H9 (cell line): ENCODE data around the gene FBLN2. TPM values are rescaled to one million over a fixed set of nuclear protein-coding genes. Genes with fewer than 3 reads are reported as not detected.

Experiments
- DNase-seq: peaks from one replicate; pipeline ENCODE4 v3.0.0-alpha.2; 2017
- H2AFZ ChIP-seq: one replicate; pipeline ENCODE4 v1.6.1; 2013; ENCODE audit warnings: mild to moderate bottlenecking, low read length, control low read depth, moderate library complexity
- H2AK5ac ChIP-seq: 2 replicates; pipeline ENCODE4 v1.6.1; 2013; ENCODE audit warnings: low read length, control low read depth, mixed read lengths; ENCODE audit not compliant: insufficient read length
- H2BK120ac ChIP-seq: one replicate; pipeline ENCODE4 v1.6.1; 2013; ENCODE audit warnings: low read depth, mild to moderate bottlenecking, low read length, control low read depth, inconsistent platforms; ENCODE audit not compliant: poor library complexity, severe bottlenecking
- H2BK12ac ChIP-seq: 2 replicates; pipeline ENCODE4 v1.6.1; 2013; ENCODE audit warnings: low read length, control low read depth, mixed read lengths, low read depth; ENCODE audit not compliant: insufficient read length
- H2BK15ac ChIP-seq: 2 replicates; pipeline ENCODE4 v1.6.1; 2013; ENCODE audit warnings: low read depth, low read length, control low read depth
- H2BK20ac ChIP-seq: one replicate; pipeline ENCODE4 v1.6.1; 2013; ENCODE audit warnings: low read depth, mild to moderate bottlenecking, low read length, control low read depth, inconsistent platforms; ENCODE audit not compliant: poor library complexity, severe bottlenecking
- H2BK5ac ChIP-seq: 2 replicates; pipeline ENCODE4 v1.6.1; 2013; ENCODE audit warnings: low read length, control low read depth, mixed read lengths; ENCODE audit not compliant: insufficient read length
- H3K14ac ChIP-seq: 2 replicates; pipeline ENCODE4 v1.6.1; 2013; ENCODE audit warnings: low read length, control low read depth; ENCODE audit not compliant: insufficient read depth
- H3K18ac ChIP-seq: 2 replicates; pipeline ENCODE4 v1.6.1; 2013; ENCODE audit warnings: low read depth, mild to moderate bottlenecking, mixed read lengths, low read length, control low read depth; ENCODE audit not compliant: insufficient read length
- H3K23ac ChIP-seq: 2 replicates; pipeline ENCODE4 v1.6.1; 2013; ENCODE audit warnings: low read length, control low read depth, mixed read lengths, low read depth; ENCODE audit not compliant: insufficient read length
- H3K23me2 ChIP-seq: 2 replicates; pipeline ENCODE4 v1.6.1; 2013; ENCODE audit warnings: low read depth, mild to moderate bottlenecking, mixed read lengths, low read length, control low read depth; ENCODE audit not compliant: insufficient read length, poor library complexity, severe bottlenecking
- H3K27ac ChIP-seq: 2 replicates; pipeline ENCODE4 v1.5.1; 2013; ENCODE audit warnings: low read length, control low read depth, mixed read lengths, low read depth; ENCODE audit not compliant: insufficient read length
- H3K27me3 ChIP-seq: 2 replicates; pipeline ENCODE4 v1.6.1; 2013; ENCODE audit warnings: low read length, control low read depth, inconsistent platforms; ENCODE audit not compliant: insufficient read depth
- H3K4ac ChIP-seq: 2 replicates; pipeline ENCODE4 v1.6.1; 2013; ENCODE audit warnings: low read depth, mild to moderate bottlenecking, control low read depth, inconsistent platforms, low read length, moderate library complexity
- H3K4me1 ChIP-seq: 2 replicates; pipeline ENCODE4 v1.6.1; 2013; ENCODE audit warnings: low read length, control low read depth, inconsistent platforms; ENCODE audit not compliant: insufficient read depth
- H3K4me2 ChIP-seq: 2 replicates; pipeline ENCODE4 v1.6.1; 2013; ENCODE audit warnings: low read length, control low read depth, mixed read lengths; ENCODE audit not compliant: insufficient read length, insufficient read depth
- H3K56ac ChIP-seq: 2 replicates; pipeline ENCODE4 v1.6.1; 2013; ENCODE audit warnings: low read depth, mild to moderate bottlenecking, mixed read lengths, low read length, control low read depth; ENCODE audit not compliant: insufficient read length
- H3K79me1 ChIP-seq: 2 replicates; pipeline ENCODE4 v1.6.1; 2013; ENCODE audit warnings: low read depth, mild to moderate bottlenecking, moderate library complexity, low read length, control low read depth, inconsistent platforms; ENCODE audit not compliant: insufficient read depth, poor library complexity, severe bottlenecking
- H3K79me2 ChIP-seq: 2 replicates; pipeline ENCODE4 v1.6.1; 2013; ENCODE audit warnings: low read length, control low read depth, inconsistent platforms; ENCODE audit not compliant: insufficient read depth
- H3K9ac ChIP-seq: 2 replicates; pipeline ENCODE4 v1.6.1; 2013; ENCODE audit warnings: low read length, control low read depth, mixed read lengths; ENCODE audit not compliant: insufficient read length; ENCODE audit errors: extremely low read depth
- H3K9me3 ChIP-seq: one replicate; pipeline ENCODE4 v1.6.1; 2013; ENCODE audit warnings: low read depth, low read length, inconsistent platforms; ENCODE audit not compliant: control insufficient read depth
- H3T11ph ChIP-seq: one replicate; pipeline ENCODE4 v1.6.1; 2013; ENCODE audit warnings: mild to moderate bottlenecking, low read length, control low read depth, inconsistent platforms
- H4K20me1 ChIP-seq: one replicate; pipeline ENCODE4 v1.6.1; 2013; ENCODE audit not compliant: control insufficient read depth, insufficient read length, insufficient read depth
- H4K5ac ChIP-seq: 2 replicates; pipeline ENCODE4 v1.6.1; 2013; ENCODE audit warnings: low read depth, mild to moderate bottlenecking, mixed read lengths, low read length, control low read depth; ENCODE audit not compliant: insufficient read length
- H4K8ac ChIP-seq: replicated peaks from 2 replicates; pipeline ENCODE4 v1.6.1; 2013; ENCODE audit warnings: low read length, control low read depth, mixed read lengths, low read depth; ENCODE audit not compliant: insufficient read length
- H4K91ac ChIP-seq: 2 replicates; pipeline ENCODE4 v1.6.1; 2013; ENCODE audit warnings: low read depth, mild to moderate bottlenecking, moderate library complexity, mixed read lengths, low read length, control low read depth; ENCODE audit not compliant: insufficient read length
- H3K27ac Mint-ChIP-seq, 3 experiments: 2 replicates in 2 of 3; 3 replicates in 1 of 3; pipeline ENCODE4 v1.8.0; 2020 to 2021; ENCODE audit warnings: mixed read lengths in 3 of 3, mild to moderate bottlenecking in 1 of 3, moderate library complexity in 1 of 3
- H3K27me3 Mint-ChIP-seq: 2 replicates; pipeline ENCODE4 v1.8.0; 2021; ENCODE audit warnings: low read depth, mild to moderate bottlenecking, moderate library complexity, mixed read lengths
- H3K36me3 Mint-ChIP-seq, 3 experiments: 2 replicates in 2 of 3; 3 replicates in 1 of 3; pipeline ENCODE4 v1.8.0; 2020 to 2021; ENCODE audit warnings: low read depth in 3 of 3, mixed read lengths in 3 of 3; ENCODE audit not compliant: insufficient read depth in 1 of 3
- H3K4me1 Mint-ChIP-seq, 2 experiments: 2 replicates each; pipeline ENCODE4 v1.8.0; 2020; ENCODE audit warnings: mixed read lengths in 2 of 2
- H3K4me3 Mint-ChIP-seq, 2 experiments: 2 replicates in 1 of 2; 3 replicates in 1 of 2; pipeline ENCODE4 v1.8.0; 2020 to 2021; ENCODE audit warnings: mild to moderate bottlenecking in 2 of 2, mixed read lengths in 2 of 2, moderate library complexity in 1 of 2
- H3K9me3 Mint-ChIP-seq, 2 experiments: 2 replicates in 1 of 2; 3 replicates in 1 of 2; pipeline ENCODE4 v1.8.0; 2020; ENCODE audit warnings: mild to moderate bottlenecking in 2 of 2, mixed read lengths in 2 of 2, moderate library complexity in 1 of 2
- WGBS: extraction: QIAGEN DNeasy Blood & Tissue Kit; methylation state at CpG from one replicate; pipeline ENCODE4 v1.1.7; 2013; ENCODE audit warnings: missing lambda C conversion rate, low lambda C conversion rate, mixed read lengths; ENCODE audit not compliant: insufficient read length; ENCODE audit errors: extremely low coverage; 5-methylcytosine and 5-hydroxymethylcytosine counted together
- total RNA-seq: library from RNA; stranded (reverse); gene quantifications from 2 replicates; pipeline ENCODE4 v1.2.1, GENCODE V29; 2021
- TF ChIP-seq, protein P1 (sequence below): fragments of 200-600 bp; sonication (generic); conservative IDR thresholded peaks from 3 replicates; pipeline ENCODE4 v1.8.0; 2021; ENCODE audit warnings: antibody characterized with exemption, mild to moderate bottlenecking

The FBLN2 gene
- total RNA-seq, 1 experiment from 2014 or later: 11.8 TPM

DNA sequence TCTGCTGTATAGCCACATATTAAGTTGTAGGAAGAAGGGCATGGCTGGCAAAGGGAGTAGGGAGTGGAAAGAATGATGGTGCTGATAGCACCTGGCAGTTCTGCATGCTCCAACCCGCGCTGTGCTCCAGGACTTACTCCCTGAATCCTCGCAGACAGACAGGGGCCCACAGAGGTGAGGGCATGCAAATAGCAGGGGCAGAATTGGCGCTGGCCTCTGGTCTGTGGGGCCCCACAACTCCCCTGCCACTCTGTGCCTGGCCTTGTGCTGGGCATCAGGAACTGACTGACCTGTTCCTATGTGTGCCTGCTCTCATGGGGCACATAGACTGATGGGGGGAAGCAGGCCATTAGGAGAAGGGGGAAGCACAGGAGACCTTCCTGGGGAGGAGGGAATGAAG, 47.9 kb upstream of the FBLN2 start:
- Histone ChIP-seq H3K9ac (no peak overlapping the region), H2BK15ac (no peak overlapping the region), H2BK20ac (no peak overlapping the region), H3K27me3 (no peaks in the 10 kb centered on the region), H3K14ac (no peak overlapping the region; the same call in 1 of the 2 replicates), H4K20me1 (peaks cover 4% of the 10 kb centered on the region), H4K91ac (no peak overlapping the region), H3K9me3 (no peaks in the 10 kb centered on the region), H4K5ac (no peak overlapping the region), H3K18ac (no peak overlapping the region), H2BK120ac (no peak overlapping the region), H2AFZ (no peak overlapping the region), H3K23me2 (no peaks in the 10 kb centered on the region), H4K8ac (no peak overlapping the region), H3K4ac (no peak overlapping the region), H3K27ac (no peak overlapping the region), H3K79me2 (no peaks in the 10 kb centered on the region), H3K23ac (no peak overlapping the region), H2AK5ac (no peak overlapping the region), H3K56ac (no peak overlapping the region), H3K4me1 (no peaks in the 10 kb centered on the region), H2BK12ac (no peak overlapping the region), H2BK5ac (no peak overlapping the region), H3K79me1 (no peaks in the 10 kb centered on the region), H3T11ph (no peak overlapping the region), H3K4me2 (no peak overlapping the region)
- Mint-ChIP-seq H3K4me3 (no peak overlapping the region), H3K4me1 (peaks cover 2 to 7% of the 10 kb centered on the region in 2 experiments), H3K27ac (no peak overlapping the region; a peak in 1 of 7 replicates), H3K9me3 (no peaks in the 10 kb centered on the region; a peak in 2 of 5 replicates), H3K27me3 (no peaks in the 10 kb centered on the region), H3K36me3 (no peaks in the 10 kb centered on the region)
- whole genome bisulfite sequencing: no CpG with 5 or more reads among the region's 4 CpGs
- DNase-seq: no peak
- TF ChIP-seq, protein P1, sequence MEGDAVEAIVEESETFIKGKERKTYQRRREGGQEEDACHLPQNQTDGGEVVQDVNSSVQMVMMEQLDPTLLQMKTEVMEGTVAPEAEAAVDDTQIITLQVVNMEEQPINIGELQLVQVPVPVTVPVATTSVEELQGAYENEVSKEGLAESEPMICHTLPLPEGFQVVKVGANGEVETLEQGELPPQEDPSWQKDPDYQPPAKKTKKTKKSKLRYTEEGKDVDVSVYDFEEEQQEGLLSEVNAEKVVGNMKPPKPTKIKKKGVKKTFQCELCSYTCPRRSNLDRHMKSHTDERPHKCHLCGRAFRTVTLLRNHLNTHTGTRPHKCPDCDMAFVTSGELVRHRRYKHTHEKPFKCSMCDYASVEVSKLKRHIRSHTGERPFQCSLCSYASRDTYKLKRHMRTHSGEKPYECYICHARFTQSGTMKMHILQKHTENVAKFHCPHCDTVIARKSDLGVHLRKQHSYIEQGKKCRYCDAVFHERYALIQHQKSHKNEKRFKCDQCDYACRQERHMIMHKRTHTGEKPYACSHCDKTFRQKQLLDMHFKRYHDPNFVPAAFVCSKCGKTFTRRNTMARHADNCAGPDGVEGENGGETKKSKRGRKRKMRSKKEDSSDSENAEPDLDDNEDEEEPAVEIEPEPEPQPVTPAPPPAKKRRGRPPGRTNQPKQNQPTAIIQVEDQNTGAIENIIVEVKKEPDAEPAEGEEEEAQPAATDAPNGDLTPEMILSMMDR: no peak
